GM12878 (cell line): Measurements from ENCODE around the gene SH2D6. TPM values are rescaled to one million over a fixed set of nuclear protein-coding genes. Genes with fewer than 3 reads are reported as not detected.

Experiments
- ATAC-seq: fragments of 200-7000 bp; cut with Tn5 transposase; 3 replicates; pipeline ENCODE4 v1.9.1; 2020; ENCODE audit warnings: mild to moderate bottlenecking, moderate library complexity
- BruUV-seq: library from RNA; stranded (reverse); fragments of 400-500 nt; replicated peaks from 2 replicates; lab custom pipeline; 2021; lab: Mats Ljungman, UMichigan
- CTCF ChIA-PET: fragments of 300-600 bp; sonication (Branson Sonifier 250); formaldehyde crosslinking; extraction: SDS; loops from one replicate; lab custom pipeline; 2021; ENCODE audit warnings: inconsistent platforms; lab: Yijun Ruan, JAX
- POLR2A ChIA-PET: fragments of 350-600 bp; formaldehyde crosslinking; extraction: SDS; loops from one replicate; lab custom pipeline; 2021; ENCODE audit warnings: inconsistent platforms; lab: Charles Lee
- RAD21 ChIA-PET: fragments of 300-600 bp; sonication (Branson Sonifier 250); formaldehyde crosslinking; loops from one replicate; lab custom pipeline; 2023; ENCODE audit warnings: antibody characterized with exemption; ENCODE audit not compliant: unreplicated experiment; lab: Charles Lee
- SMC1A ChIA-PET: fragments of 300-600 bp; sonication (Branson Sonifier 250); formaldehyde crosslinking; loops from one replicate; lab custom pipeline; 2023; ENCODE audit not compliant: unreplicated experiment, uncharacterized antibody; lab: Charles Lee
- DNase-seq: peaks from one replicate; pipeline ENCODE4 v3.0.0-alpha.2; 2011; ENCODE audit warnings: low read depth, low spot score
- FAIRE-seq: peaks from 3 replicates; lab custom pipeline; 2011; peaks lifted over from hg19 to GRCh38; lab: Jason Lieb, UNC
- H2AFZ ChIP-seq: 2 replicates; pipeline ENCODE4 v1.6.0; 2011; ENCODE audit warnings: low read depth, low read length, control low read depth; ENCODE audit not compliant: control insufficient read depth
- H3K27ac ChIP-seq: 2 replicates; pipeline ENCODE4 v1.5.1; 2011; ENCODE audit warnings: control low read depth; ENCODE audit not compliant: control insufficient read depth, insufficient read depth
- H3K27me3 ChIP-seq, 2 experiments: replicated peaks in 1 of 2; 2 replicates each; pipeline versions ENCODE4 v1.6.0 to v1.6.1; 2011; ENCODE audit warnings: low read length in 1 of 2; ENCODE audit not compliant: control insufficient read depth in 2 of 2, insufficient read depth in 2 of 2
- H3K36me3 ChIP-seq, 2 experiments: 2 replicates each; pipeline ENCODE4 v1.5.1; 2011; ENCODE audit warnings: low read length in 1 of 2; ENCODE audit not compliant: control insufficient read depth in 2 of 2, insufficient read depth in 2 of 2
- H3K4me1 ChIP-seq: 2 replicates; pipeline ENCODE4 v1.6.1; 2011; ENCODE audit warnings: mild to moderate bottlenecking, low read length, moderate library complexity, mixed read lengths; ENCODE audit not compliant: control insufficient read depth, insufficient read depth
- H3K4me2 ChIP-seq: 2 replicates; pipeline ENCODE4 v1.6.0; 2011; ENCODE audit warnings: control low read depth; ENCODE audit not compliant: control insufficient read depth, insufficient read depth
- H3K4me3 ChIP-seq: fragments of 200-600 bp; sonication (generic); 2 replicates; pipeline ENCODE4 v1.5.1; 2016
- H3K79me2 ChIP-seq: 2 replicates; pipeline ENCODE4 v1.6.0; 2011; ENCODE audit warnings: low read length; ENCODE audit not compliant: control insufficient read depth, insufficient read depth
- H3K9ac ChIP-seq: 2 replicates; pipeline ENCODE4 v1.8.0; 2011; ENCODE audit warnings: low read length, control low read depth, mixed read lengths; ENCODE audit not compliant: control insufficient read depth, insufficient read depth
- H3K9me3 ChIP-seq: replicated peaks from 3 replicates; pipeline ENCODE4 v1.5.1; 2011; ENCODE audit warnings: mild to moderate bottlenecking, low read length; ENCODE audit not compliant: control insufficient read depth, insufficient read depth
- H4K20me1 ChIP-seq: 2 replicates; pipeline ENCODE4 v1.6.0; 2011; ENCODE audit not compliant: control insufficient read depth, insufficient read depth
- BCL11A ChIP-seq: IDR thresholded peaks from 2 replicates; pipeline ENCODE4 v1.6.1; 2011; ENCODE audit warnings: low read depth, low read length
- GATAD2B ChIP-seq: fragments of 450-650 bp; conservative IDR thresholded peaks from 2 replicates; pipeline ENCODE4 v1.6.1; 2017; ENCODE audit warnings: low read depth, mild to moderate bottlenecking, moderate library complexity
- MYB ChIP-seq: fragments of 150-350 bp; IDR thresholded peaks from 2 replicates; pipeline ENCODE4 v1.6.1; 2014; ENCODE audit warnings: mild to moderate bottlenecking, low read depth, low read length, borderline replicate concordance
- PBX3 ChIP-seq: IDR thresholded peaks from 2 replicates; pipeline ENCODE4 v1.6.1; 2011; ENCODE audit warnings: mild to moderate bottlenecking, low read depth, low read length, moderate library complexity; ENCODE audit not compliant: insufficient replicate concordance
- RB1 ChIP-seq: fragments of 450-650 bp; formaldehyde crosslinking; IDR thresholded peaks from 2 replicates; pipeline ENCODE4 v1.6.1; 2017; ENCODE audit warnings: mild to moderate bottlenecking, borderline replicate concordance
- SIX5 ChIP-seq: IDR thresholded peaks from 2 replicates; pipeline ENCODE4 v1.6.1; 2011; ENCODE audit warnings: mild to moderate bottlenecking, low read depth, low read length, moderate library complexity; ENCODE audit not compliant: severe bottlenecking
- WGBS: methylation state at CpG from one replicate; pipeline ENCODE4 v1.1.6; 2016; ENCODE audit warnings: low lambda C conversion rate; ENCODE audit not compliant: insufficient replicate concordance, insufficient coverage; ENCODE audit errors: missing lambda C conversion rate; 5-methylcytosine and 5-hydroxymethylcytosine counted together
- in situ Hi-C: fragments of 300-500 bp; cut with MboI; formaldehyde crosslinking; loops from 9 replicates; pipeline ENCODE4 v1.14.3; 2018; ENCODE audit warnings: mixed read lengths
- intact Hi-C: fragments of 100-400 bp; cut with micrococcal nuclease; formaldehyde crosslinking; loops from one replicate; pipeline ENCODE4 v1.14.2; 2022; ENCODE audit not compliant: unreplicated experiment
- polyA plus RNA-seq, 11 experiments: library from polyadenylated mRNA; depleted of rRNA in 4 of 11; unstranded in 6 of 11; stranded (reverse) in 5 of 11; fragments of >200 nt; fragmentation: Nextera tagmentation in 4 of 11; fragmentation: Illumina TruSeq in 1 of 11; extraction: Ambion mirVana in 4 of 11; extraction: Trizol in 1 of 11; gene quantifications; 1 replicate in 1 of 11; 2 replicates in 10 of 11; pipeline versions ENCODE4 v1.2.1 to v1.2.3, GENCODE V29; 2011 to 2016; ENCODE audit warnings: inconsistent platforms in 2 of 11, missing spikeins in 2 of 11, low read depth in 1 of 11
- total RNA-seq, 4 experiments: library from RNA; depleted of rRNA in 3 of 4; stranded (reverse); fragments of >200 nt in 3 of 4; fragmentation: Illumina TruSeq in 1 of 4; extraction: Trizol in 1 of 4; gene quantifications; 2 replicates each; pipeline versions ENCODE4 v1.2.1 to v1.2.3, GENCODE V29; 2013 to 2021
- TF ChIP-seq, protein P1 (sequence below): fragments of 450-650 bp; IDR thresholded peaks from 2 replicates; pipeline ENCODE4 v1.6.1; 2017; ENCODE audit warnings: mild to moderate bottlenecking, moderate library complexity

SH2D6 gene
- total and polyA plus RNA-seq, 10 of the 15 experiments (the other 5 are each of a cell fraction or from before 2014, with no cell fraction given): 0.23 to 0.59 (median 0.34) TPM; not detected in 6

DNA sequence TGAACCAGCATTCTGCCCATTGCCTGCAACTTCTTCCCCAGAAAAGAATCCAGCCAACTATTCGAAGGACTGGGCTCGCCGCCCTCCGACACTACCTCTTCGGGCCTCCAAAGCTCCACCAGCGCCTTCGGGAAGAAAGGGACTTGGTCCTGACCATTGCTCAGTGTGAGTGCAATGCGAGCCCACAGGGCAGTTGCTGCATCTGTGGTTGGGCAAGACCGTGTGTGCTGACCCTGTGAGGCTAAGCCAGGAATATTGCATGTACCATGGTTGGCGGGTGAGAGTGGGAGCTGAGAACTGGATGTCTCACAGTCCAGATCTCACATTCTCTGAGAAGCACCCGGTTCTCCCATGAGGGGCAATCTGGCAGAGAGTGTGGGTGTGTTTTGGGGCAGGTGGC, 47.5 kb upstream of the SH2D6 start:
- ChIA-PET CTCF (interaction anchor here (0.9 to 1.8 kb wide), 3 partner anchors 9 to 17 kb away, joined by 3 to 5 read pairs (median 3); partner anchors contain the start of genes ELMOD3 and RETSAT), POLR2A (interaction anchor here (1.6 kb wide), 1 partner anchor 18 kb away, joined by 5 read pairs; no protein-coding TSS in a partner anchor)
- intact Hi-C loops: no loop called here
- no peak overlapping the region for H3K4me3 ChIP-seq
- no peak for ATAC-seq
- no peaks in the 10 kb centered on the region for H3K36me3 ChIP-seq
- TF ChIP-seq PBX3 (no peak), GATAD2B (no peak), BCL11A (no peak), SIX5 (no peak), RB1 (no peak), MYB (no peak)
- TF ChIP-seq, protein P1, sequence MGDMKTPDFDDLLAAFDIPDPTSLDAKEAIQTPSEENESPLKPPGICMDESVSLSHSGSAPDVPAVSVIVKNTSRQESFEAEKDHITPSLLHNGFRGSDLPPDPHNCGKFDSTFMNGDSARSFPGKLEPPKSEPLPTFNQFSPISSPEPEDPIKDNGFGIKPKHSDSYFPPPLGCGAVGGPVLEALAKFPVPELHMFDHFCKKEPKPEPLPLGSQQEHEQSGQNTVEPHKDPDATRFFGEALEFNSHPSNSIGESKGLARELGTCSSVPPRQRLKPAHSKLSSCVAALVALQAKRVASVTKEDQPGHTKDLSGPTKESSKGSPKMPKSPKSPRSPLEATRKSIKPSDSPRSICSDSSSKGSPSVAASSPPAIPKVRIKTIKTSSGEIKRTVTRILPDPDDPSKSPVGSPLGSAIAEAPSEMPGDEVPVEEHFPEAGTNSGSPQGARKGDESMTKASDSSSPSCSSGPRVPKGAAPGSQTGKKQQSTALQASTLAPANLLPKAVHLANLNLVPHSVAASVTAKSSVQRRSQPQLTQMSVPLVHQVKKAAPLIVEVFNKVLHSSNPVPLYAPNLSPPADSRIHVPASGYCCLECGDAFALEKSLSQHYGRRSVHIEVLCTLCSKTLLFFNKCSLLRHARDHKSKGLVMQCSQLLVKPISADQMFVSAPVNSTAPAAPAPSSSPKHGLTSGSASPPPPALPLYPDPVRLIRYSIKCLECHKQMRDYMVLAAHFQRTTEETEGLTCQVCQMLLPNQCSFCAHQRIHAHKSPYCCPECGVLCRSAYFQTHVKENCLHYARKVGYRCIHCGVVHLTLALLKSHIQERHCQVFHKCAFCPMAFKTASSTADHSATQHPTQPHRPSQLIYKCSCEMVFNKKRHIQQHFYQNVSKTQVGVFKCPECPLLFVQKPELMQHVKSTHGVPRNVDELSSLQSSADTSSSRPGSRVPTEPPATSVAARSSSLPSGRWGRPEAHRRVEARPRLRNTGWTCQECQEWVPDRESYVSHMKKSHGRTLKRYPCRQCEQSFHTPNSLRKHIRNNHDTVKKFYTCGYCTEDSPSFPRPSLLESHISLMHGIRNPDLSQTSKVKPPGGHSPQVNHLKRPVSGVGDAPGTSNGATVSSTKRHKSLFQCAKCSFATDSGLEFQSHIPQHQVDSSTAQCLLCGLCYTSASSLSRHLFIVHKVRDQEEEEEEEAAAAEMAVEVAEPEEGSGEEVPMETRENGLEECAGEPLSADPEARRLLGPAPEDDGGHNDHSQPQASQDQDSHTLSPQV: no peak
- TF ChIP-seq, all 136 proteins: peak for 0
- H2AFZ ChIP-seq: no peak overlapping the region
- BruUV-seq: no TSS peak
- SMC1A ChIA-PET: interaction anchor here (1.2 kb wide), 1 partner anchor 175 kb away, joined by 4 read pairs; no protein-coding TSS in a partner anchor
- 91% methylated on average over 11 of the region's 11 CpGs for WGBS
- H3K9me3 ChIP-seq: no peaks in the 10 kb centered on the region
- no peak overlapping the region for H3K9ac ChIP-seq
- FAIRE-seq (no peak), DNase-seq (no peak)
- H3K27me3 ChIP-seq: no peaks in the 10 kb centered on the region
- in situ Hi-C loops: no loop called here
- RAD21 ChIA-PET: no interaction called here
- no peaks in the 10 kb centered on the region for H3K4me1 ChIP-seq
- no peak overlapping the region for H3K27ac ChIP-seq
- no peaks in the 10 kb centered on the region for H4K20me1 ChIP-seq
- no peak overlapping the region for H3K4me2 ChIP-seq
- no peaks in the 10 kb centered on the region for H3K79me2 ChIP-seq
